Measurements from ENCODE around the gene PDE4B. TPM values are rescaled to one million over a fixed set of nuclear protein-coding genes. Genes with fewer than 3 reads are reported as not detected.
A peak's percentile ranks its signal among the peaks of the same experiment; 100 is the strongest.

The PDE4B gene
- polyA plus RNA-seq, 1 donor from 2014 or later = 84.3 TPM

- no peaks in the 10 kb centered on the region for H3K27me3 Mint-ChIP-seq
- H3K9me3 Mint-ChIP-seq = peaks cover 0 to 2% (median 0%) of the 10 kb centered on the region in 3 donors
- no peak overlapping the region for H3K27ac Mint-ChIP-seq
- no peak overlapping the region for H3K4me3 Mint-ChIP-seq
- H3K4me1 Mint-ChIP-seq = peaks cover 11 to 29% (median 25%) of the 10 kb centered on the region in 3 donors
- peaks cover 2% of the 10 kb centered on the region for H3K36me3 Mint-ChIP-seq
Measured at GRCh38 chr1:66294707-66295370, 502.1 kb downstream of the PDE4B start.

- H3K4me3 Mint-ChIP-seq = no peak overlapping the region
- H3K4me1 Mint-ChIP-seq = peaks cover 12 to 29% (median 25%) of the 10 kb centered on the region in 3 donors
- no peaks in the 10 kb centered on the region for H3K27me3 Mint-ChIP-seq
- H3K27ac Mint-ChIP-seq = no peak overlapping the region
- peaks cover 0 to 2% (median 0%) of the 10 kb centered on the region in 3 donors for H3K9me3 Mint-ChIP-seq
- peaks cover 2% of the 10 kb centered on the region for H3K36me3 Mint-ChIP-seq
Measured at GRCh38 chr1:66295803-66296202, 503.1 kb downstream of the PDE4B start.

GRCh38 chr1:66296370-66296769, 503.7 kb downstream of the PDE4B start:
- H3K9me3 Mint-ChIP-seq = peaks cover 0 to 2% (median 0%) of the 10 kb centered on the region in 3 donors
- no peak overlapping the region for H3K27ac Mint-ChIP-seq
- H3K4me3 Mint-ChIP-seq = no peak overlapping the region

GRCh38 chr1:66296951-66297350, 504.3 kb downstream of the PDE4B start:
- H3K4me3 Mint-ChIP-seq = no peak overlapping the region
- H3K9me3 Mint-ChIP-seq = peaks cover 0 to 2% (median 0%) of the 10 kb centered on the region in 3 donors

More at GRCh38 chr1:66296370-66296769, 503.7 kb downstream of the PDE4B start:
- H3K36me3 Mint-ChIP-seq = peaks cover 2% of the 10 kb centered on the region
- H3K27me3 Mint-ChIP-seq = no peaks in the 10 kb centered on the region
- peaks cover 18 to 27% (median 25%) of the 10 kb centered on the region in 3 donors for H3K4me1 Mint-ChIP-seq

GRCh38 chr1:66298464-66298863, 505.8 kb downstream of the PDE4B start:
- Mint-ChIP-seq H3K4me3 (no peak overlapping the region), H3K4me1 (peaks cover 20 to 26% (median 24%) of the 10 kb centered on the region in 3 donors), H3K9me3 (peaks cover 0 to 2% (median 0%) of the 10 kb centered on the region in 3 donors), H3K27me3 (no peaks in the 10 kb centered on the region), H3K36me3 (peaks cover 2% of the 10 kb centered on the region), H3K27ac (no peak overlapping the region)

More at GRCh38 chr1:66296951-66297350, 504.3 kb downstream of the PDE4B start:
- Mint-ChIP-seq H3K4me1 (peaks cover 18 to 24% (median 23%) of the 10 kb centered on the region in 3 donors), H3K36me3 (peaks cover 2% of the 10 kb centered on the region), H3K27me3 (no peaks in the 10 kb centered on the region), H3K27ac (no peak overlapping the region)

- Mint-ChIP-seq H3K4me3 (no peak overlapping the region), H3K27ac (peak overlapping the region; percentile 41 to 99 (median 65)), H3K36me3 (peaks cover 2% of the 10 kb centered on the region), H3K4me1 (peaks cover 20 to 26% (median 21%) of the 10 kb centered on the region in 3 donors), H3K27me3 (no peaks in the 10 kb centered on the region), H3K9me3 (peaks cover 0 to 2% (median 0%) of the 10 kb centered on the region in 3 donors)
Measured at GRCh38 chr1:66300280-66300971, 507.7 kb downstream of the PDE4B start.

- H3K9me3 Mint-ChIP-seq = peaks cover 0 to 2% (median 0%) of the 10 kb centered on the region in 3 donors
- peak overlapping the region; percentile 41 to 99 (median 65) for H3K27ac Mint-ChIP-seq
- H3K4me3 Mint-ChIP-seq = peak overlapping the region; percentile 11 to 94 (median 68)
- H3K27me3 Mint-ChIP-seq = no peaks in the 10 kb centered on the region
- peaks cover 15 to 21% (median 16%) of the 10 kb centered on the region in 3 donors for H3K4me1 Mint-ChIP-seq
- H3K36me3 Mint-ChIP-seq = peaks cover 2% of the 10 kb centered on the region
Measured at GRCh38 chr1:66300972-66301451, 508.3 kb downstream of the PDE4B start.

GRCh38 chr1:66302184-66302742, 509.6 kb downstream of the PDE4B start:
- H3K4me3 Mint-ChIP-seq = peak overlapping the region in 1 of 4 donors; percentile 63
- H3K36me3 Mint-ChIP-seq = peaks cover 2% of the 10 kb centered on the region
- peaks cover 10 to 12% (median 12%) of the 10 kb centered on the region in 3 donors for H3K4me1 Mint-ChIP-seq
- H3K9me3 Mint-ChIP-seq = peaks cover 0 to 2% (median 0%) of the 10 kb centered on the region in 3 donors
- no peak overlapping the region for H3K27ac Mint-ChIP-seq
- H3K27me3 Mint-ChIP-seq = no peaks in the 10 kb centered on the region

- H3K9me3 Mint-ChIP-seq = peaks cover 0 to 2% (median 0%) of the 10 kb centered on the region in 3 donors
- no peak overlapping the region for H3K27ac Mint-ChIP-seq
- peaks cover 2% of the 10 kb centered on the region for H3K36me3 Mint-ChIP-seq
- peaks cover 10 to 12% (median 12%) of the 10 kb centered on the region in 3 donors for H3K4me1 Mint-ChIP-seq
- H3K4me3 Mint-ChIP-seq = peak overlapping the region in 2 of 4 donors; percentile 25 to 63
- H3K27me3 Mint-ChIP-seq = no peaks in the 10 kb centered on the region
Measured at GRCh38 chr1:66302815-66303214, 510.1 kb downstream of the PDE4B start.

GRCh38 chr1:66303646-66304045, 511.0 kb downstream of the PDE4B start:
- no peak overlapping the region for H3K27ac Mint-ChIP-seq
- no peaks in the 10 kb centered on the region for H3K36me3 Mint-ChIP-seq
- no peak overlapping the region for H3K4me3 Mint-ChIP-seq
- peaks cover 10 to 12% (median 11%) of the 10 kb centered on the region in 3 donors for H3K4me1 Mint-ChIP-seq
- no peaks in the 10 kb centered on the region for H3K27me3 Mint-ChIP-seq
- peaks cover 0 to 2% (median 0%) of the 10 kb centered on the region in 3 donors for H3K9me3 Mint-ChIP-seq

GRCh38 chr1:66304128-66304527, 511.4 kb downstream of the PDE4B start:
- H3K27ac Mint-ChIP-seq = no peak overlapping the region
- peaks cover 0 to 1% (median 0%) of the 10 kb centered on the region in 3 donors for H3K9me3 Mint-ChIP-seq
- H3K4me3 Mint-ChIP-seq = no peak overlapping the region
- H3K4me1 Mint-ChIP-seq = peaks cover 10 to 12% (median 11%) of the 10 kb centered on the region in 3 donors
- no peaks in the 10 kb centered on the region for H3K27me3 Mint-ChIP-seq
- H3K36me3 Mint-ChIP-seq = no peaks in the 10 kb centered on the region

GRCh38 chr1:66305927-66306326, 513.2 kb downstream of the PDE4B start:
- H3K4me3 Mint-ChIP-seq = no peak overlapping the region
- peaks cover 5 to 8% (median 7%) of the 10 kb centered on the region in 3 donors for H3K4me1 Mint-ChIP-seq
- no peaks in the 10 kb centered on the region for H3K27me3 Mint-ChIP-seq
- no peaks in the 10 kb centered on the region for H3K36me3 Mint-ChIP-seq
- H3K27ac Mint-ChIP-seq = no peak overlapping the region
- H3K9me3 Mint-ChIP-seq = no peaks in the 10 kb centered on the region

- Mint-ChIP-seq H3K36me3 (no peaks in the 10 kb centered on the region), H3K27me3 (no peaks in the 10 kb centered on the region), H3K27ac (no peak overlapping the region), H3K4me1 (no peaks in the 10 kb centered on the region), H3K4me3 (no peak overlapping the region), H3K9me3 (no peaks in the 10 kb centered on the region)
Measured at GRCh38 chr1:66309006-66309741, 516.5 kb downstream of the PDE4B start.

- Mint-ChIP-seq H3K4me3 (no peak overlapping the region), H3K27ac (no peak overlapping the region), H3K9me3 (peaks cover 0 to 4% (median 3%) of the 10 kb centered on the region in 3 donors), H3K36me3 (no peaks in the 10 kb centered on the region), H3K4me1 (peaks cover 0 to 1% (median 0%) of the 10 kb centered on the region in 3 donors), H3K27me3 (no peaks in the 10 kb centered on the region)
Measured at GRCh38 chr1:66311092-66311491, 518.4 kb downstream of the PDE4B start.

All from IgD-negative memory B cell (primary cell).